ENCODE data around the gene WSB1. TPM values are rescaled to one million over a fixed set of nuclear protein-coding genes. Genes with fewer than 3 reads are reported as not detected.

The WSB1 gene
- total RNA-seq, 1 experiment from 2014 or later = 66.2 TPM

DNA sequence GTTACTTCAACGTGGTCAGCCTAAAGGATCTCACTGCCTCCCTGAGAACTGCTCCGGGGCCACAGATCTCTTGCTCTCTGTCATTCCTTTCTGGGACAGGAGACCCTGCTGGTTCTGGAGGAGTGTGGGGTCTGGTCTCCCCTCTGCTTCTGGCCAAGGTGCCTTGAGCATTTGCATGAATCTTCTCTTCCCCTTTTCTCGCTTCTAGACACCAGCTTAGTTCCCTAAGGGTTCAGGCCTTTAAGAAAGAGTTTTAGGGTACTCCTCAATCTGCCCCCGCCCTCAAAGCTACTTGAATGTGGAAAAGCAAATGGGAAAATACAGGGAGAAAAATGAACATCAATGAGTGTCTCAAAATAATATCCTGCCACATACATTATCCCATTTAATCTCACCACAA, 48.1 kb downstream of the WSB1 start:
- CTCF ChIA-PET = no interaction called here
- intact Hi-C loops (cut with micrococcal nuclease; ENCODE audit: unreplicated experiment) = no loop called here

DNA sequence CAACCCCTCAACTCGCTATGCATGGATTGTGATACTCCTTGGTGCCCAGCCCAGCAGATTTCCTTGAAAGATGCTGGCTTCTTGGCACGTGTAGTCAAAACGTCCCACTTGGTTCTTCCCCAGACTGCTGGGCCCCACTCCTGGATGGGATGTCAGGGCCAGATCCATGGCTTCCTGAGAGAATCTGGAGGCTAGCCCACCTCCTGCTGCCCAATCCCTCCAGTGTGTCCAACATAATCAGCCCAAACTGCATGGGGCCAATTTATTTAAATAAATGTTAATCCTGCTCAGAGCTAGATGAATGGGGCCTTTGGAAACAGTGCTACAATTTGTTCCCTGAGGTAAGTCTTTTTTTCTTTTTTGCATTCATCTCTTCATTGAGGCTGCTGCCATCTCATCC, 49.4 kb downstream of the WSB1 start:
- TF ChIP-seq, protein P1, sequence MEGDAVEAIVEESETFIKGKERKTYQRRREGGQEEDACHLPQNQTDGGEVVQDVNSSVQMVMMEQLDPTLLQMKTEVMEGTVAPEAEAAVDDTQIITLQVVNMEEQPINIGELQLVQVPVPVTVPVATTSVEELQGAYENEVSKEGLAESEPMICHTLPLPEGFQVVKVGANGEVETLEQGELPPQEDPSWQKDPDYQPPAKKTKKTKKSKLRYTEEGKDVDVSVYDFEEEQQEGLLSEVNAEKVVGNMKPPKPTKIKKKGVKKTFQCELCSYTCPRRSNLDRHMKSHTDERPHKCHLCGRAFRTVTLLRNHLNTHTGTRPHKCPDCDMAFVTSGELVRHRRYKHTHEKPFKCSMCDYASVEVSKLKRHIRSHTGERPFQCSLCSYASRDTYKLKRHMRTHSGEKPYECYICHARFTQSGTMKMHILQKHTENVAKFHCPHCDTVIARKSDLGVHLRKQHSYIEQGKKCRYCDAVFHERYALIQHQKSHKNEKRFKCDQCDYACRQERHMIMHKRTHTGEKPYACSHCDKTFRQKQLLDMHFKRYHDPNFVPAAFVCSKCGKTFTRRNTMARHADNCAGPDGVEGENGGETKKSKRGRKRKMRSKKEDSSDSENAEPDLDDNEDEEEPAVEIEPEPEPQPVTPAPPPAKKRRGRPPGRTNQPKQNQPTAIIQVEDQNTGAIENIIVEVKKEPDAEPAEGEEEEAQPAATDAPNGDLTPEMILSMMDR (conservative IDR thresholded peaks at IDR 0.05) = no peak
- no peak for TF ChIP-seq EZH2 (IDR thresholded peaks at IDR 0.05; ENCODE audit: low read depth)
- no peaks in the 10 kb centered on the region for H3K36me3 ChIP-seq (ENCODE audit: low read depth)
- H3K79me2 ChIP-seq (ENCODE audit: low read depth) = no peaks in the 10 kb centered on the region
- DNase-seq = no peak
- no peak overlapping the region for H3K4me2 ChIP-seq
- H3K9me3 ChIP-seq (ENCODE audit: insufficient read depth, low read depth) = no peaks in the 10 kb centered on the region
- peaks cover 12% of the 10 kb centered on the region; the same call in 1 of the 2 replicates for H3F3A ChIP-seq (ENCODE audit: insufficient read depth, low read depth)
- no peaks in the 10 kb centered on the region for H3K9me2 ChIP-seq (ENCODE audit: insufficient read depth)
- BruUV-seq (replicated peaks) = no TSS peak
- no peaks in the 10 kb centered on the region for H3K27me3 ChIP-seq (ENCODE audit: insufficient read depth, low read depth)
- intact Hi-C loops (cut with micrococcal nuclease; ENCODE audit: unreplicated experiment) = no loop called here
- no peak overlapping the region for H3K27ac ChIP-seq
- ChIA-PET CTCF (no interaction called here), POLR2A (ENCODE audit: unreplicated experiment) (no interaction called here)
- H4K20me1 ChIP-seq (ENCODE audit: insufficient read depth) = no peaks in the 10 kb centered on the region
- peaks cover 21% of the 10 kb centered on the region for H3K4me1 ChIP-seq (replicated peaks; ENCODE audit: insufficient read depth)
- no peak overlapping the region for H3K4me3 ChIP-seq
- H2AFZ ChIP-seq = no peak overlapping the region

More for the DNA sequence above, 48.1 kb downstream of the WSB1 start:
- H2AFZ ChIP-seq = no peak overlapping the region
- no TSS peak for BruUV-seq (replicated peaks)
- peaks cover 12% of the 10 kb centered on the region; the same call in 1 of the 2 replicates for H3F3A ChIP-seq (ENCODE audit: insufficient read depth, low read depth)
- H3K27ac ChIP-seq = no peak overlapping the region
- H3K9me3 ChIP-seq (ENCODE audit: insufficient read depth, low read depth) = no peaks in the 10 kb centered on the region
- H3K36me3 ChIP-seq (ENCODE audit: low read depth) = no peaks in the 10 kb centered on the region
- POLR2A ChIA-PET (ENCODE audit: unreplicated experiment) = no interaction called here
- H3K4me2 ChIP-seq = no peak overlapping the region
- no peak for DNase-seq
- TF ChIP-seq, protein P1 (conservative IDR thresholded peaks at IDR 0.05) = no peak
- no peak for TF ChIP-seq EZH2 (IDR thresholded peaks at IDR 0.05; ENCODE audit: low read depth)
- no peaks in the 10 kb centered on the region for H4K20me1 ChIP-seq (ENCODE audit: insufficient read depth)
- no peaks in the 10 kb centered on the region for H3K79me2 ChIP-seq (ENCODE audit: low read depth)
- no peak overlapping the region for H3K4me3 ChIP-seq
- no peaks in the 10 kb centered on the region for H3K27me3 ChIP-seq (ENCODE audit: insufficient read depth, low read depth)
- no peaks in the 10 kb centered on the region for H3K9me2 ChIP-seq (ENCODE audit: insufficient read depth)
- peaks cover 21% of the 10 kb centered on the region for H3K4me1 ChIP-seq (replicated peaks; ENCODE audit: insufficient read depth)

DNA sequence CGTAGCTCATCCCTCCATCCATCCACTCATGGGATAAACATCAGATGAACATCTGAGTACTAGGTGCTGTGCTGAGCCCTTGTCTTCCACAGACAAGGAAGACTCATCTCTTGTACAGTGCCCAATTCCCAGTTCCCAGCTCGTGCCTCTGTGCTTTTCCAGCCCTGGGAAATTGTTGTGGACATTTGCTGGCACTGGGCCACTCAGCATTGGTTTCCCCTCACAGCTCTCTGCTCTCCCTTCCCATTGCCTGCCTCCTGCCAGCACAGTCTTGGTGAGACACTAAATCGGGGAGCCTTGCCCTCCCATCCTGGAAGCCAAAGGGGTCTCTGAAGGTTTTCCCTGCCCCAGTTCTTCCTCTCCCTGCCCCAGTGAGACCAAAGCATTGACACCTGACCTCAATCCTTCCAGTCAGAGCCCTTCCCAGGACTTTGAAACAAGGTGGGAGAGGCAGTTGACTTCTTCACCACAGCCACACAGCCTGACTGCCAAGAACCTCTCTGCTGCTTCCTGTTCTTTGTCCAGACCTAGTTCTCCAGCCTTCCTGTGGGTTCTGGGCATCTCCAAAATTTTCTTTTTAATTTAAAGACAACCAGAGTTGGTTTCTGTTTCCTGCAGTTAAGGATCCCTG, 50.2 kb downstream of the WSB1 start:
- no peaks in the 10 kb centered on the region for H3K36me3 ChIP-seq (ENCODE audit: low read depth)
- H4K20me1 ChIP-seq (ENCODE audit: insufficient read depth) = no peaks in the 10 kb centered on the region
- intact Hi-C loops (cut with micrococcal nuclease; ENCODE audit: unreplicated experiment) = no loop called here
- H3K27me3 ChIP-seq (ENCODE audit: insufficient read depth, low read depth) = no peaks in the 10 kb centered on the region
- no TSS peak for BruUV-seq (replicated peaks)
- H3K9me2 ChIP-seq (ENCODE audit: insufficient read depth) = no peaks in the 10 kb centered on the region
- peaks cover 12% of the 10 kb centered on the region; the same call in 1 of the 2 replicates for H3F3A ChIP-seq (ENCODE audit: insufficient read depth, low read depth)
- no peaks in the 10 kb centered on the region for H3K79me2 ChIP-seq (ENCODE audit: low read depth)
- DNase-seq = no peak
- ChIA-PET POLR2A (ENCODE audit: unreplicated experiment) (no interaction called here), CTCF (no interaction called here)
- H2AFZ ChIP-seq = no peak overlapping the region
- no peak overlapping the region for H3K4me3 ChIP-seq
- H3K9me3 ChIP-seq (ENCODE audit: insufficient read depth, low read depth) = no peaks in the 10 kb centered on the region
- H3K27ac ChIP-seq = no peak overlapping the region
- H3K4me1 ChIP-seq (replicated peaks; ENCODE audit: insufficient read depth) = peaks cover 20% of the 10 kb centered on the region
- TF ChIP-seq, protein P1 (conservative IDR thresholded peaks at IDR 0.05) = no peak
- no peak for TF ChIP-seq EZH2 (IDR thresholded peaks at IDR 0.05; ENCODE audit: low read depth)
- H3K4me2 ChIP-seq = no peak overlapping the region

Data from PC-9 (cell line).